22Rv1 (cell line): ENCODE results near the gene BHMT.

Experiments used
- ZFX ChIP-seq: fragments of 450-650 bp; IDR thresholded peaks from 2 replicates; pipeline ENCODE4 v1.6.1; 2017; ENCODE audit warnings: antibody characterized with exemption, borderline replicate concordance
- TF ChIP-seq, protein P1 (sequence below): fragments of 450-650 bp; IDR thresholded peaks from 2 replicates; pipeline ENCODE4 v1.5.1; 2017; ENCODE audit warnings: mild to moderate bottlenecking

DNA sequence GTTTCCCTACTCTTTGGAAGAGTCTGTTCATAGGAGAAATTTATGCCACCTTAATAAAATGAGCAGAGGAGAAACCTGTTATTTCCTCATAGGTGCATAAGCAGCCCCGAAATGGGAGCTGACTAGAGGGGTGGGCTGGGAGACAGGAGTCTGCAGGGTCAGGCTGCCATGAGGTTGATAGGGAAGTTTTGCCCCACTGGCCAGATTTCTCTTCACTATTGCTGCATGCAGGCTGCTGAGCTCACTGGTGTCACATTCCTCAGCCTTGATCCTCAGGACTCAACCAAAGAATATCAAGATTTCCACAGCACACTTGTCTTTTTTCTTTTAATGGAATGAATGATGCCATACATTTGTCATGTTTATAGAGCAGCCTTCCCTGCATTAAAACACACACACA, 60.7 kb downstream of the BHMT start:
- TF ChIP-seq, protein P1, sequence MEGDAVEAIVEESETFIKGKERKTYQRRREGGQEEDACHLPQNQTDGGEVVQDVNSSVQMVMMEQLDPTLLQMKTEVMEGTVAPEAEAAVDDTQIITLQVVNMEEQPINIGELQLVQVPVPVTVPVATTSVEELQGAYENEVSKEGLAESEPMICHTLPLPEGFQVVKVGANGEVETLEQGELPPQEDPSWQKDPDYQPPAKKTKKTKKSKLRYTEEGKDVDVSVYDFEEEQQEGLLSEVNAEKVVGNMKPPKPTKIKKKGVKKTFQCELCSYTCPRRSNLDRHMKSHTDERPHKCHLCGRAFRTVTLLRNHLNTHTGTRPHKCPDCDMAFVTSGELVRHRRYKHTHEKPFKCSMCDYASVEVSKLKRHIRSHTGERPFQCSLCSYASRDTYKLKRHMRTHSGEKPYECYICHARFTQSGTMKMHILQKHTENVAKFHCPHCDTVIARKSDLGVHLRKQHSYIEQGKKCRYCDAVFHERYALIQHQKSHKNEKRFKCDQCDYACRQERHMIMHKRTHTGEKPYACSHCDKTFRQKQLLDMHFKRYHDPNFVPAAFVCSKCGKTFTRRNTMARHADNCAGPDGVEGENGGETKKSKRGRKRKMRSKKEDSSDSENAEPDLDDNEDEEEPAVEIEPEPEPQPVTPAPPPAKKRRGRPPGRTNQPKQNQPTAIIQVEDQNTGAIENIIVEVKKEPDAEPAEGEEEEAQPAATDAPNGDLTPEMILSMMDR = no peak
- TF ChIP-seq ZFX = no peak
